Activated CD8-positive, alpha-beta memory T cell treated with anti-CD3 and anti-CD28 coated beads, Interleukin-2, amount 50 U/mL, for 48 hours (primary cell): ENCODE data around the gene ZNF268.
A peak's percentile ranks its signal among the peaks of the same experiment; 100 is the strongest.

Experiments used
- DNase-seq: peaks from one replicate; pipeline ENCODE4 v3.0.0-alpha.2; 2020

The ZNF268 gene

DNA sequence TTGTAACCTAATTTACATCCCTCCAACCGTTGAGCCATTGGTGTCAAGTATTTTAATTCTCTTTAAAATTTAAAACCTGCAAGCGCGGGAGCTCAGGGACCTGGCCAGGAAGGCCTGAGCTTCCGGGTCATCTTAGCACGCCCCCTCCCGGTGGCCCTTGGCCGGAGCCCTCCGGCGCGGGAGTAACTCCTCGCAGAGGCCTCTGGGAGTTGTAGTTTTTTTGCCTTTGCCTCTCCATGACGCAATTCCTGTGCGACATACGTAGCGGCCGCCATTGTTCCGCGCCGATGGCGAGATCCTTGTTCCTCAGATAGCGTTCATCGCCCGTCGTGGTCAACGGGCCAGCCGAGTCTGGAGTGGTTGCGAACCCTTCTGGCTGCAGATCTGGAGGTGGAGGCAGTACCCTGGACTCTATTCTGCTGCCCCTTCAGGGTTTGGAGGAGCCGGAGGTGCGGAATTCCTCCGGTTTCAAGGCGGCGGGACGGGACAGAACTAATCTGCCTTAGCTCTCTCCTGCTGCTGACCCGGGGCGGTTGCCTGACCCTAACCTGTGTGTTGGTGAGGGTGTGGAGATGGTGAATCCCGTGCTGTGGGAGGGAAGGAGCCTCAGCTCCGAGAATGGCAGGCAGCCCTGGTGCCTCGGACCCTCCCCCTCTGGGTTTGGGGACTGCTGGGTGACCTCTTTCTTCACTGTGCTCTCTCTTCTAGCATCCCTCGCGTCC is at the start of gene ZNF268:
ZNF268 (plus strand) TSS at position 258 of the 722 bp plus-strand sequence. CDS start 503 bp downstream, outside the sequence.
- peak; percentile 96 for DNase-seq

DNA sequence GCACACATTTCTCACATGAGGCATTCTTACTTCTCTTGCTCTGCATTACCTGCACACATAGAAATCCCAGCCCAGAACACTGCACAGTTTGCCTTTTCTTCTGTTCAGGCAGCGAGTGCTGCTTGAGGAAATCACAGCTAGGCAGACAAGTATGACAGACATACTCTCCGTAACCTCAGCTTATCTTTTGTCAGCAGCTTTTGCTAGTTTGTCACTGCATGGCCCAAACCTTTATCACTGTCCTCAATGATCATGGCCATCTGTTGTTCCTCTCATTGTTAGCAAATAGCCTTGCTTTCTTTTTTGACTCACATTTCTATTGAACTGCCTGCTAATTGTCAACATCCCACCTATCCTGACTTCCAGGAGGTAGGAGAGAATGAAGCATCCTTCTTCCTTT is 45.5 kb upstream of the ZNF268 start:
- no peak for DNase-seq

DNA sequence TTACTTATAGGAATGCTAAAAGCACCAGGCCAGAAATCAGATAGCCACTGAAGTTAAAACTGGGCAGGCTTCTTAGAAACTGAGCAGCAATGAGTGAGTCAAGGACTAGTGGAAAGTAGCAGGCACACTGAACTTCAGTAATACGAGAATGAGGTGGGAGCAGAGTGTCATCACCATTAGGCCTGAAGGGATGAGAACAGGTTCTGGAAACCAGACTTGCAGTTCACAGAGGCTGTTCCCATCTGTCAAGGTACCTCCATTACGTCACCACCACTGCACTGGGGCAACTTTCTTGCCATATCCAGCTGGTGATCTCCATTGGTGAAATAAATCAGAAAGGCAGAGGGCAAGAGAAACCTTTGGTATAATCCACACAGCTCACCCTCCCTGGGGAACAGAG is 35.3 kb upstream of the ZNF268 start:
- no peak for DNase-seq

DNA sequence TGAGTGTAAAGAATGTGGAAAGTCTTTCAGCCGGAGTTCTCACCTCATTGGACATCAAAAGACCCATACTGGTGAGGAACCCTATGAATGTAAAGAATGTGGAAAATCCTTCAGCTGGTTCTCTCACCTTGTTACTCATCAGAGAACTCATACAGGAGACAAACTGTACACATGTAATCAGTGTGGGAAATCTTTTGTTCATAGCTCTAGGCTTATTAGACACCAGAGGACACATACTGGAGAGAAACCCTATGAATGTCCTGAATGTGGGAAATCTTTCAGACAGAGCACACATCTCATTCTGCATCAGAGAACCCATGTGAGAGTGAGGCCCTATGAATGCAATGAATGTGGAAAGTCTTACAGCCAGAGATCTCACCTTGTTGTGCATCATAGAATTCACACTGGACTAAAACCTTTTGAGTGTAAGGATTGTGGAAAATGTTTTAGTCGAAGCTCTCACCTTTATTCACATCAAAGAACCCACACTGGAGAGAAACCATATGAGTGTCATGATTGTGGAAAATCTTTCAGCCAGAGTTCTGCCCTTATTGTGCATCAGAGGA is 25.1 kb upstream of the ZNF268 start:
- no peak for DNase-seq

DNA sequence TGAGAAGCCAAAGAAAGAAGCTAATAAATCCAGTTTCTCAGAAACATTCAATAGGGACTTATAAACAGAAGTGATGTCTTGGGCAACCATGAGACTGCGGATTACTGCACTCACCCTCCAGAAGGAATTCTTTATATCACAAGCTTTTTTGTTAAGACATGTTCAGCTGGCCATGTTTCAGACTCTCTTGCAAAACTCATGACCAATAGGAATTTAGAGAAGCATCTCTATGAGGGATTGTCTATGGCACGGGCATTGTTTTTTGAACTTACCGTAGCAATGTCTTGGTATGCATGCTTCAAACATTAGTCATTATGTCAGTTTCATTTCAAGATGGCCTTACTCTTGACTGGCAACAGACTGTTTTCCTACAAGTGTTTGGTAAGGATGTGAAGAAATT is 15.5 kb upstream of the ZNF268 start:
- DNase-seq, result no peak

DNA sequence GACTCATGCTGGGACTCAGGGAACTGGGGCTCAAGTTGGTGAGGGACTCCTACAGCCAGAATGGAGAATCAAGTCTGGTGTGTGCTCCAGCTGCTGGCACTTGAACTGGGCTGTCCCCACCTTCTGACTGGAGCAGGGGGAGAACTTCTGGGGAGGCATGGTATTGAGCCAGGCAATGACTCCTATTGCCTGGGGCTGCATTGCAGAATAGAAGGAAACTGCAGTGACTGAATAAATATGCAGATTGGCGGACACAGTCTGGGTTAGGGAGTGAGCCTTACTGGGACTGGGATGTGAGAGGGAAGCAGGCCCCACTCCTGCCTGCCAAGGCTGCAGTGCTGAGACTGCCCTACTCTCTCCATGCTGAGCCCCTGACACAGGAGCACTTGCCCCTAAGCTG is 8.8 kb upstream of the ZNF268 start:
- no peak for DNase-seq

DNA sequence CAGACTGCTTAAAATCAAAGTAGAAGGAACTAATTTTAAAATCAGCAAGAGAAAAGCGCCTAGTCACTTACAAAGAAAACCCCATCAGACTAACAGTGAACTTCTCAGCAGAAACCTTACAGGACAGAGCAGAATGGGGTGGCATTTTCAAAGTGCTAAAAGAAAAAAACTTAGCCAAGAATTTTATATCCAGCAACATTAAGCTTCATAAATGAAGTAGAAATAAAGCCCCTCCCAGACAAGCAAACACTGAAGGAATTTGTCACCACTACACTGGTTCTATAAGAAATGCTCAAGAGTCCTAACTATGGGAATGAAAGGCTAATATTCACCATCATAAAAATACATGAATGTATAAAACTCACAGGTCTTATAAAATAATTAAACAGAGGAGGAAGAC is 6.4 kb upstream of the ZNF268 start:
- DNase-seq, result no peak

DNA sequence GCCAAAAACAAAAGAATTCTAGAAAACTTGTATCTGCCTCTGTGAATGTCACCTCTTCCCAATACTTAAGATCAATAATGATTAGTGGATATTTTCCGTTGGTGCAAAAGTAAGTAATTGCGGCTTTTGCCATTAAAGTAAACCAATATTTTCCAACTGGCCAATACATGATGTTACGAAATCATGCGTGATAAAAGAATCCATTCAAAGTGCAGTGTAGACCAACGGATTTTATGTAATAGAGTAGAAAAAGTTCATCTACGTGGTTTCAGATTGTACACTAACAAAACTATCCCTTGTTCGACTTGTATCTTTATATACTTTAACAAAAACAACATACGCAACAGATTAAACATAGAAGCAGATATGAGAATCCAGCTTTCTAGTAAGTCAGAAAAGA is 626 bp upstream of the ZNF268 start:
- DNase-seq, result no peak

DNA sequence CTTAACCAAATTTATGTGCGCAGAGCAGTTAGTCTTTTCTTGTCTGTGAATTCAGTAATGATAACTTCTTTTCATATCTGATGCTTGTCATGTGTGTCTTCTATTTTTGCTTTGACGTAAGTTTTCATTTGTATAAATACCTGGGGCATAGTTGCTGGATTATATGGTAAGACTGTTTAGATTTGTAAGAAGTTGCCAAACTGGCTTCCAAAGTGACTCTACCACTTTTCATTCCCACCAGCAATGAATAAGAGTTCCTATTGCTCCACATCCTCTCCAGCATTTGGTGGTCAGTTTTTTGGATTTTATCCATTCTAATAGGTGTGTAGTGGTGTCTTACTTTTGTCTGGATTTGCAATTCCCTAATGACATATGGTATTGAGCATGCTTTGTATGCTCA is 8.9 kb downstream of the ZNF268 start:
- no peak for DNase-seq

DNA sequence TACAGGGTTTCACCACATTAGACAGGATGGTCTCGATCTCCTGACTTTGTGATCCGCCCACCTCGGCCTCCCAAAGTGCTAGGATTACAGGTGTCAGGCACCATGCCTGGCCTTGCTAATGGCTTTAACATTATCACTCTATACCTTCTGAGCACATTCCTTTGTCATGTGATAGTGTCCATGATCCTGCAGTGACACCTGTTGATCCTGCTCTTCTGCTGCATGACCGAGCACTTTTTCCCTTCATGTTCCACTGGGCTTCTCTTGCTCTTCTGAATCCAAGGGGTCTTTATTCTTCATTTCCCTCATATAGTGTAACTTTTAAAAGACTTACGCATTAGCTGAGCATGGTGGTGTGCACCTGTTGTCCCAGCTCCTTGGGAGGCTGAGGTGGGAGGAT is 11.6 kb downstream of the ZNF268 start:
- DNase-seq, result no peak

DNA sequence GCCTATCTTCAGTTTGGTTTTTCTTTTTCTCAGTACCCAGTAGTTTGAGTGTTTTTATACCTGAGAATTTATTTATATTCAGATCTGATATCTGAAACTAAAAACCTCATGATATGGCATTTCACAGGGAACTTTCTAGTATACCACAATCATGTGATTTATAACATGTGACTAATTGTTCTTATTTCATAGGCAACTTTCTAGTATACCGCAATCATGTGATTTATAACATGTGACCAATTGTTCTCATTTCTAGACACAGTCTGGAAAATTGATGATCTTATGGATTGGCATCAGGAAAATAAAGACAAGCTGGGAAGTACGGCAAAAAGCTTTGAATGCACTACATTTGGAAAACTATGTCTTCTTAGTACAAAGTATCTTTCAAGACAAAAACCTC is 20.6 kb downstream of the ZNF268 start:
- no peak for DNase-seq

DNA sequence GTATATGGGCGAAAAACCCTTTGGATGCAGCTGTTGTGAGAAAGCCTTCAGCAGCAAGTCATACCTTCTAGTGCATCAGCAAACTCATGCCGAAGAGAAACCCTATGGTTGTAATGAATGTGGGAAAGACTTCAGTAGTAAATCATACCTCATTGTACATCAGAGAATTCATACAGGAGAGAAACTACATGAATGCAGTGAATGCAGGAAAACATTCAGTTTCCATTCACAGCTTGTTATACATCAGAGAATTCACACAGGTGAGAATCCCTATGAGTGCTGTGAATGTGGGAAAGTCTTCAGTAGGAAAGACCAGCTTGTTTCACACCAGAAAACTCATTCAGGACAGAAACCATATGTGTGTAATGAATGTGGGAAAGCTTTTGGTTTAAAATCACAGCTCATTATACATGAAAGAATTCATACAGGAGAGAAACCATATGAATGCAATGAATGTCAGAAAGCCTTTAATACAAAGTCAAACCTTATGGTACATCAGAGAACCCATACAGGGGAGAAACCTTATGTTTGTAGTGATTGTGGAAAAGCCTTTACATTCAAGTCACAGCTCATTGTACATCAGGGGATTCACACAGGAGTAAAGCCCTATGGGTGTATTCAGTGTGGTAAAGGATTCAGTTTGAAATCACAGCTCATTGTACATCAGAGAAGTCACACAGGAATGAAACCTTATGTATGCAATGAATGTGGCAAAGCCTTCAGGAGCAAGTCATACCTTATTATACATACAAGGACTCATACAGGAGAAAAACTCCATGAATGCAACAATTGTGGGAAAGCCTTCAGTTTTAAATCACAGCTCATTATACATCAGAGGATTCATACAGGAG is 21.4 kb downstream of the ZNF268 start:
- no peak for DNase-seq

DNA sequence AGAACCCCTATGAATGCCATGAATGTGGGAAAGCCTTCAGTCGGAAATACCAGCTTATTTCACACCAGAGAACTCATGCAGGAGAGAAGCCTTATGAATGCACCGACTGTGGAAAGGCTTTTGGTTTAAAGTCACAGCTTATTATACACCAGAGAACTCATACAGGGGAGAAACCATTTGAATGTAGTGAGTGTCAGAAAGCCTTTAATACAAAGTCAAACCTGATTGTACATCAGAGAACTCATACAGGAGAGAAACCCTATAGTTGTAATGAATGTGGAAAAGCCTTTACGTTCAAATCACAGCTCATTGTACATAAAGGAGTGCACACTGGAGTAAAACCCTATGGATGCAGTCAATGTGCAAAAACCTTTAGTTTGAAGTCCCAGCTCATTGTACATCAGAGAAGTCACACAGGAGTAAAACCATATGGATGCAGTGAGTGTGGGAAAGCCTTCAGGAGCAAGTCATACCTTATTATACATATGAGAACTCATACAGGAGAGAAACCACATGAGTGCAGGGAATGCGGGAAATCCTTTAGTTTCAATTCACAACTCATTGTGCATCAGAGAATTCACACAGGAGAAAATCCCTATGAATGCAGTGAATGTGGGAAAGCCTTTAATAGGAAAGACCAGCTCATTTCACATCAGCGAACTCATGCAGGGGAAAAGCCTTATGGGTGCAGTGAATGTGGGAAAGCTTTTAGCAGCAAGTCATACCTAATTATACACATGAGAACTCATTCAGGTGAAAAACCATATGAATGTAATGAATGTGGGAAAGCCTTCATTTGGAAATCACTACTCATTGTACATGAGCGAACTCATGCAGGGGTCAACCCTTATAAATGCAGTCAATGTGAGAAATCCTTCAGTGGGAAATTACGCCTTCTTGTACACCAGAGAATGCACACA is 22.3 kb downstream of the ZNF268 start:
- no peak for DNase-seq

DNA sequence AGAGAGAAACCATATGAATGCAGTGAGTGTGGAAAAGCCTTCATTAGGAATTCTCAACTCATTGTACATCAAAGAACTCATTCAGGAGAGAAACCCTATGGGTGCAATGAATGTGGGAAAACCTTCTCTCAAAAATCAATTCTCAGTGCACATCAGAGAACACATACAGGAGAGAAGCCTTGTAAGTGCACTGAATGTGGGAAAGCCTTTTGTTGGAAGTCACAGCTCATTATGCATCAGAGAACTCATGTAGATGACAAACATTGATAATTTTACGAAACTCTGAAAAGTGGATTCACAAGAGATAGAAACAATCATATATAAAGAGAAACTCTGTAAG is 22.9 kb downstream of the ZNF268 start:
- no peak for DNase-seq

DNA sequence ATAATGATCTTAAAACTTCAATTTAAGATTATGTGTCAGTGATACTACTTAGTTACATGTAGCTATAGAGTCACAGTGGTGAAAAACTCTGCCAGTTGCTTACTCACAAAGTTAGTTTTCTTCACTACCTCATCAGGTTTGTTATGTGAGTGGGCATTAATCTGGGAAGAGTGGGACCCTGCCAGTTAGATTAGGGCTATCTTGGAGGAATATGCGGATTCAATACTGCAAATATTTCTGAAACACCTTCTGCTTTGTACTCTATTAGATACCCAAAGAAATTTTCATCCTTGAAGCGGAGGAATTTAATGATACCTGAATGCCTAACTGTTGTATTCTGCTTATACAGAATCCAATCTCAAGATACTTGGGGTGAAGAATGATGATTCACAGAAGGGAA is 25.1 kb downstream of the ZNF268 start:
- DNase-seq, result no peak

DNA sequence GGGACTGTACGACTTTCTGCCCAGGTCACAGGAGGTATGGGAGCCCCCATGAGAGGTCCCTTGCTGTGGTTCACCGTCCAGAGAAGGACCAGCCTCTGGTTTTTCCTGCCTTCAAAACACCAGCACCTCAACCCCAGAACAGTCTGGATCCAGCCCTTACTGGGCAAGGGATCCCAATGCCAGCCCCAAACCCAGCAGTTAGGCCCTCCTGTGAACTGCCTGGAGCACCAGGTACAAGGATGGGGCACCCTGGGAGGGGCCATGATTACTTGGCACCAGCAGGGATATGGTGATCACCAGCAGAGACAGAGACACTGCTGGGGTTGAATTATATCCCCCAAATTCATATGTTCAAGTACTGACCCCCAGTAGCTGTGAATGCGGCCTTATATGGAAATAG is 34.4 kb downstream of the ZNF268 start:
- DNase-seq, result no peak

DNA sequence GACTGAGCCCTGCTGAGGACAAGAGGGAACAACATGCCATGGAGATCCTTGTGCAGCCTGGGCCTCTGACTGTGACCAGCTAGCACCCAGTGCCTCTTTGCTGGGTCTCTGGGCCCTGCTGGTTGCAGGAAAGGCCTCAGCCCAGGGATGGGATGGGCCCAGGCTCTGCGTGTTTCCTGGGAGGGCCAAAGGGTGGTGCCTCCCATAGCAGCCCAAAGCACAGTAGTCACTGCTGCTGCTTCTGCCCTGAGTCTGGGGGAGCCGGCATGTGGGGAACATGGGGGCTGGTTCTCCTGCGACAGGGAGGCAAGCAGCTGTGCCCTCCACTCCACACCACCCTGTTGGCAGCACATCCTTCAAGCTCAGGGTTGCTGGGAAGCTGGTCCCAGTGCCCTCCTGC is 35.9 kb downstream of the ZNF268 start:
- no peak for DNase-seq

DNA sequence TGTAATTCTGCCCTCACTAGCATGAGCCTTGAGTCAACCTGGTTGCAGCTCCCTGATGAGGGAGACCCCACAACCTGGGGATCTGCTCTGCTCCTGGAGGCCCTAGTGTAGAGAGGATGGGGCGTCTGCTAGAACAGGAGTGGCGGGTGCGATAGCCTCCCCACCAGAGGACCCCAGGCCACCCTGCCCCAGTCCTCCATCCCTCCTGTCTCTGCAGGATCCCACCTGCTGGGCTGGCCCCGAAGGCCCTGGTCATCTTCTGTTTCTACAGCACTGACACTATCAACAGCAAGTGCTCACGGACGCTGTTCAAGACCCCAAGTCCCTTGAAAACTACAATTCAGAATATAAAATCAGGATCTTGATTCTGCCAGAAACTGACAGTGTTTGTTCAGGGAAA is 39.2 kb downstream of the ZNF268 start:
- no peak for DNase-seq

DNA sequence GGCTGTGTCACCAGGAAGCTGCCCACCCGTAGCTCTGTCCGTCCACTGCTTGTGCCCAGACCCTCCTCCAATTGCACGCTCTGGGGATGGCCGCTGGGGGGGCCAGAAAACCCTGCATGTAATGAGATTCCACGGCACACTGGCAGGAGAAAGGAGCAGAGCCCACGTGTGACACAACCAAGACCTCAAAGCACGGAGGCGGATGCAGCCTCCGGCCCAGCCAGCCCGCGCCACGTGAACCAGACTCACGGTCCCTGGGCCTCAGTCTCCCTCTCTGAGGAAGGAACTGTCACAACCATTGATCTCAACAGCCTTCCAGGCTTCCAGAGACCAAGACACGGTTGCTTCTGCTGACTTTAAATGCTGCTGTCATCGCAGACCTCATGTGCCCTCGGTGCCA is 39.9 kb downstream of the ZNF268 start:
- no peak for DNase-seq

DNA sequence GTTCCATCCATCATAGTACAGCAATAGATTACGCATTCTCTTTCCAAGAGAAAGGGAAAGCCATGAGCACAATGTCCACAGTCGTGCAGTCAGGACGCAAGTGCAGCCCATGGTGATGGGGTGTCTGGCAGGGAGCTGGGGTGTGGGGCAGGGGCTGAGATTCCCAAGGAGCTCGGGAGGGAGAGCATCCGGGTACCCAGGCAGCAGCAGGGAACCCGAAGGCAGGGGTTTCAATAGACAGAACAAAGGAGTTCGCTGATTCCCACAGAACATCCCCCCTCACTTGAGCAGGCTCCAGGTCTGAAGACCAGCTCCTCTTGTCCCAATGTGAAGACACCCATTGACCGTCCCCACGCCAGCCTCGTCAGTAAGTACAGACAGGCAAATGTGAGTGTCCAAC is 40.9 kb downstream of the ZNF268 start:
- DNase-seq, result no peak

DNA sequence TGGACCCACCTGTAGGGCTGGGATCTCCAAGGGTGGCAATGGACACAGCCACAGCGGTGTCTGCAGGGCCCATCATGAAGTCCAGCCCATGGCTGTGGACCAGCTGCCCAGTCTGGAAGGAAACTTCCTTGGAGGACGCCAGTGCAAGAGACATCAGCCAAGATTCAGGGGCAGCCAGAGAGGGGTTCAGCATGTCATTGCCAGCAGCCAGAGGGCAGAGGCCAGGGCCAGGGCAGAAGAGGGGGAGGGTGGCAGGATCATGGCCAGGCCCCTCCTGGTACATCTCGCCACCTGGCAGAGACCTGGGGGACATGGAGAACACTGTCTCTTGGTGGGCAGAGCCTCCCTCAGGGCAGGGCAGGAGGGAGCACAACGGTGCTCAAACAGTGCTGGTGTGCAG is 44.2 kb downstream of the ZNF268 start:
- no peak for DNase-seq

DNA sequence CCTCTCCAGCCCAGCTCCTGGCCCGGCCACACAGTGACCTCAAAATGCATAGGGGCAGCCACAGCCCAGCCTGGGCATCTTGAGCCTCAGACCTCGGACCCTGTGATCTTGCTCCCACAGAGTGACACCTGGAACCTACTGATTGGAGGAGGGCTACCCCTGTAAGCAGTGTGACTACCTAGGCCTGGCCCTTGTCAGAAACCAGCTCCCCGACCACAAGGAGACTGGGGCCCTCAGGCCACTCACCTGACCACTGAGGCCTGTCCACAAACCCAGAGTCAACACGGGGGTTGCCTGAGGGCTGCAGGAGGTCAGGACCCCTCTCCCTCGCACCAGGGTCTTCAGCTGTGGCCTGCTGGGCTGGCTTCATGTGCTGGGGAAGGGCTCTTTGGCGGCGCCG is 45.4 kb downstream of the ZNF268 start:
- no peak for DNase-seq

DNA sequence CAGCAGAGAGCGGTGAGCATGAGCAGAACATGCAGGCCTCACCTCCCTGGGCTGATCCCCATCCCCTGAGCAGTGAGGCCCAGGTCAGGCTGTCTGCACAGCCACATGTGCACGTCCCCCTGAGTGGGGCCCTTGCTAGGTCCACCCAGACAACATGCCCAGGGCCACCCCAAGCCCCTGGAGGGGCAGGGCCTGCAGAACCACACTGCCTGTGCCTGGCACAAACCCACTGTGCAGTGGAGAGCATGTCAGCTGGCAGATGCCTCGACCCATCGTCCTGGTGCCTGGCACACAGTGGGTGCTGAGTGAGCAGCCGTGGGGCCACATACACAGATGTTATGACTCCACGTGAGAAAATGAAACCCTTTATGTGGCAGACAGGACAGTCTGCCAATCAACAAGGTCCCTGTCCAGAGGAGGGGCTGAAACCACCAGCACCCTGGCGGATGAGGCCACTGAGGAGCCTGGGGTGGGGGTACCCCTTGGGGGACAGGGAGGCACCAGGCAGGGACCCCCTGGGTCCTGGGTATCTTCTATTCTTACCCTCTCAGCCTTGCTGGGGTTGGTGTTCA is 46.1 kb downstream of the ZNF268 start:
- no peak for DNase-seq
